HL-60/S4 treated with retinoic acid at 250 ng/mL for 4 days and 3 days (cell line): ENCODE measurements around the gene MFSD2B.
"Not testable (repeated sequence)": the region's sequence is repeated elsewhere in the genome, so short reads cannot be mapped to it uniquely, and the experiment has no call there.

Experiments used
- in situ Hi-C: fragments of 300-500 bp; cut with MboI; formaldehyde crosslinking; loops from 2 replicates; pipeline ENCODE4 v1.7.0; 2022; ENCODE audit warnings: low sequenced_read_pairs

MFSD2B gene

DNA sequence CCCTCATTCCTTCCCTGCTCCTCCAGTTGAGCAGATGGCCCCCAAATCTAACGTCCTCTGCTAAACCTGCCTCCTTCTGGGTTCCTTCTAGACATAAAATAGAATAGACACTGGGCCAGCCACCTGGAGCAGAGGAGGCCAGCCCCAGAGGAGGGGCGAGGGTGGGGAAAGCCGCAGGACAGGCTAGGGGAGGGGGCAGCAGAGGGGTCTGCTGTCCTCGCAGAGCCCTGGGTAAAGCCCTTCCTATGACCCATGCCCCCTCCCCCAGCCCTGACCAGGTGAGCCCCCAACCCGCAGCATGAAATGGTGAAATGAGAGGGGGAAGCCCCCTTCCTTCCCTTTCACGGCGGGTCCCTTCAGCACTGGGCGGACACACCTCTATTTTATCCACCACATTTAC, 7.8 kb downstream of the MFSD2B start:
- in situ Hi-C loops, result no loop called here

DNA sequence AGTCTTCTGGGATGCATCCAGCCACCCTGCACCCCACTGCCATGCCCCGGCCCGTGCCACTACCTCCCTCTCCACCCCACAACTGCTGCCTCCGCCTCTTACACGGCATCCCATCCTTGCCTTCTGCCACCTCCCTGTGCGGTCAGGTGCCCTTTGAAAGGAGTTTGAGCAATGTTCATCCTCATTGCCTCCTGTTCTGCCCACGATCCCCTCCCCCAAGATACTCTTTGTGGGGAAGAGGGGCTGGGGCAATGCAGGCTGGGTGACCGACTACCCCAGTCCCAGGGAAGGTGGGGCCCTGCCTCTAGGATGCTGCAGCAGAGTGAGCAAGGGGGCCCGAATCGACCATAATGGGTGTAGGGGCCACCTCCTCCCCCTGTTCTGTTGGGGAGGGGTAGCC, 8.4 kb downstream of the MFSD2B start:
- in situ Hi-C loops, result no loop called here

DNA sequence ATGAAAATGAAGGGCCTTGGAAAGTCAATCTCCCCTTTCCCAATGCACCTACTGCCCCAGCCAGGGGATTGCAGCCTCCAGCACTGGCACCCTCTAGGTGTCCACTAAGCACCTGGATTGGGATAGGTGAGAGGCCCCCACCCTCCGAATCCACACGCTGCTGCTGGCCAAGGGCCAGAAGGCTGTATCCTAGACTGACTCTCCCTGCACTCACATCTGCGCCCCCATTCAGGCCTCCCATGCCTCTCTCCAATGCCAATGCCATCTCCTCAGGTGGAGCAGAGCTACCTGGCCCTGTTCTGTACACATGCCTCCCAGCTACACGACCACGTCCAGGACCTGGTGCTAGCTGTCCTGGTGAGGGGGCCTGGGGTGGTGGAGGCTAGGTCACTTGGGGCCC, 9.8 kb downstream of the MFSD2B start:
- in situ Hi-C loops, result no loop called here

DNA sequence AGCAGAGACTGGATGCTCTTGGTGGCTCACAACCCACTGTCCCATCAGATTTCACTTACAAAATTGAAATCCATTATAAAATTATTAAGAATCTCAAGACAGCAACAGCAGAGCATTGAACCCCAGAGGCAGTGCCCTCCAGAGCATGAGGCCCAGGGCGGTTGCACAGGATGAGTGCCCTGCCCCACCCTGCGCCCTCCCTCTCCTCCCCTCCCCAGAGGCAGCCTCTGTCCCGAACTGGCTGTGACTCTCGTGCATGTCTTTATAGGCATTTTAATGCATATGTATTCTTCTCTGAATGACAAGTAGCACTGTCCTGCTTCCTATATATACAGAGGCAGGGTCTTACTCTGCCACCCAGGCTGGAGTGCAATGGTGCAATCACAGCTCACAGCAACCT, 10.4 kb downstream of the MFSD2B start:
- in situ Hi-C loops, result no loop called here

DNA sequence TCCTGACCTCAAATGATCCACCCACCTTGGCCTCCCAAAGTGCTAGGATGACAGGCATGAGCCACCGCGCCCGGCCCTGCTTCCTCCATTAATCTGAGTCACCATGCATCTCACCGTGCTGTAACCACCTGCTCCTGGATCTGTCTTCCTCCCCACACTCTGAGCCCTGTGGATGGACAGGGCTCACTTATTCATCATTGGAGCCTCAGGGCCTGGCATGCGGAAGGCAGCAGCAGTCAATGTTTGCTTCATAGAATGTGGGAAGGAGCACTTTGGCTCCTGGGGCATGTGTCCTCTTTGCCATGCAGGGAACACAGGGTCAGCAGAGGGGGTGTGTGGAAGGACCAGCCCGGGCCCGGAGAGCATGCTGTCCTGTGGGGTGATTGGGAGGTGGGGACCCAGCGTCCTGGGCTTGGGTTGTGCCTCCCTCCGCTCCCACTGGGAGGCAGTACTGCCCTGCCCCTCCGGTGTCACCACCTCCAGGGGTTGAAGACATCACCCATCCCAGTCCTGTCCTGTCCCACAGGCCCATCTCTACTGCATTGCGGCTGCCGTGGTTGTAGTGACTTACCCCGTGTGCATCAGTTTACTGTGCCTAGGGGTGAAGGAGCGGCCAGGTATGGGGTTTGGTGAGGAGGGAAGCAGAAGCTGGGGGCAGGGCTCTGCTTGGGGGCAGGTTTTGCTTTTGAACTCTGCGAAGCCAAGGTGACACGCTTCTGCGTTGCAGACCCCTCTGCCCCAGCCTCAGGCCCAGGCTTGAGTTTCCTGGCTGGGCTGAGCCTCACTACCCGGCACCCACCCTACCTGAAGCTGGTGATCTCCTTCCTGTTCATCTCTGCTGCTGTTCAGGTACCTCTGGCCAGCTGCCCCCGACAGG, 11.5 kb downstream of the MFSD2B start:
- in situ Hi-C loops, result no loop called here

DNA sequence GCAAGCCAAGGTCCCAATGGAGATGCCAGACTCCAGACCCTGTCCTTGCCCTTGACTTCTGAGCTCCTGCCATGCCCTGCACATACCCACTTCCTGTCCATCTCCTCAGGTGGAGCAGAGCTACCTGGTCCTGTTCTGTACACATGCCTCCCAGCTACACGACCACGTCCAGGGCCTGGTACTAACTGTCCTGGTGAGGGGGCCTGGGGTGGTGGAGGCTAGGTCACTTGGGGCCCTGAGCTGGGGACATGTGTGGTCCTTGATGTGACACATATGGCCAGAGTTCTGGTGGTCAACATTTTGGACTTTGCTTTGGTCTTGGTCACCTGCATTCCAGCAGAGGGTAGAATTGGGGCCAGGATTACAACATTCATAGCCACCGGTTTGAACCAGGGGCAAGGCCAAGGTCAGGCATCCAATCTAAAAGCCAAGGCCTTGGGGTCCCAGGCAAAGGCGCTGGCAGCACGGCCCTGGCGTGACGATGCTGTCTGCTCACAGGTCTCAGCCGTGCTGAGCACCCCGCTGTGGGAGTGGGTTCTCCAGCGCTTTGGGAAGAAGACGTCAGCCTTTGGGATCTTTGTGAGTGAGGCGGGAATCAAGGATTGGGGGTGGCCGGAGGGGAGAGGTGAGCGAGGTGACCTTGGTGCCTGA, 12.6 kb downstream of the MFSD2B start:
- in situ Hi-C loops, result no loop called here

DNA sequence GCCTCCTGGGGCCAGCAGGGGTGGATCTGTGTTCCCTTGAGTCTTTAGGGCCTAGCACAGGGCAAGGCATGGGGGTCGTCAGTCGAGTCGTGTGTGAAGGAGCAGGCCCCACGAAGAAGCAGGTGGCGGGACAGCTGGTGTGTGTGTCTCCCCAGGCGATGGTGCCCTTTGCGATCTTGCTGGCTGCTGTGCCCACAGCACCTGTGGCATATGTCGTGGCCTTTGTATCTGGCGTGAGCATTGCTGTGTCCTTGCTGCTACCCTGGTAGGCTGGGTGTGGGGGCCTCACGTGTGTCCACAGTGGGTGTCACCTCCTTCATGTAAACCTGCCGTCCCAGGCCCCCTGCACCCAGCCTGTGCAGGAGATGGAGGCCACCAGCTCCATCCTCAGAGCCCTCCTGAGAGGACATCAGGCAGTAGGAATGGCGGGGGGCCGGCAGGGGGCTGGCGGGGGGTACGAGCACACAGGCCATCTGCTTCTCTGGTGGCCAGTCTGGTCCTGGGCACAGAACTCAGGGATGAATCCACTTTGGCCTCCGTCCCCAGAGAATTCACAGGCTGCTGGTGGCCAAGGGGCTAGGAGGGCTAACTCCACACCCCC, 13.2 kb downstream of the MFSD2B start:
- in situ Hi-C loops, result no loop called here

DNA sequence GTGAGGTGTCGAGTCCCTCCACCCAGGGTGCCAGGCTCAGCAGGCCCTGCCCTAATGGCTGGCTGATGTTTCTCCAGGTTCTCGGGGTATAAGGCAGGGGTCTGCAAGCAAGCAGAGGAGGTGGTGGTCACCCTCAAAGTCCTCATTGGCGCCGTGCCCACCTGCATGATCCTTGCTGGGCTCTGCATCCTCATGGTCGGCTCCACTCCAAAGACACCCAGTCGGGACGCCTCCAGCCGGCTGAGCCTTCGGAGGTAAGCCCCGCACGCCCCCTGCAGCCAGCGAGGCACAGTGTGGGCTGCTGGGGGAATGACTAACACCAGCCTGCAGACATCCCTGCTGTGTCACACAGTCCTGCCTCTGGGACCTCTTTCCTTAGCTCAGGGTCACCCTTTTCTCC, 14.1 kb downstream of the MFSD2B start:
- in situ Hi-C loops, result no loop called here

DNA sequence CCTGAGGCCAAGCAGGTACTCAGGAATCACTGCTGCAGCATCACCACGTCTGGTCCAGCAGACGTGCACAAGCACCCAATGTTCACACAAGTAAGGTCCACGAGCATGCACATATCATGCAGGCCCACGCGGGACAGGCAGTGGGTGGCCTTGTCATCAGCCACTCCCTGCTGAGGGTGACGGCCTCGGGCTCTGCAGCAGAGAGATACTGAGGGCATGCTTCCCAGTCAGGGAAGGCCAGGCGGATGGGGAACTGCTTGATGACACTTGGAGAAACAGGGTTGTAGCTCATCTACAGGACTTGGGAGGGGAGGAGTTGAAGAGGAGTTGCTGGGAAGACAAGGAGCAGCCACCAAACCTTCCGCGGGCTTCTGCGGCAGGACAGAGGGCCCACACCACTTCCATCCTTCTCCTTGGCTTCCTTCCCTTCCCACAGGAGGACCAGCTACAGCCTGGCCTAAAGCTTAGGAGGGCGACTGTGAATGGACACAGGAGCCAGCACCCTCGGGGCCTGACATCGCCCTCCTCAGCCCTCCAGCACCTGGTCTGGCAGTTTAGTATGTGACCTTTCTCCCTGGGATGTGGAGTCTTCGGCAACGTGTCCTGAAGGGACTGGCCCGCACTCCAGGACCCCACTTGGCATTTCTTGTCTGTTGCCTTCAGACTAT, 15.2 kb downstream of the MFSD2B start:
- in situ Hi-C loops, result no loop called here

DNA sequence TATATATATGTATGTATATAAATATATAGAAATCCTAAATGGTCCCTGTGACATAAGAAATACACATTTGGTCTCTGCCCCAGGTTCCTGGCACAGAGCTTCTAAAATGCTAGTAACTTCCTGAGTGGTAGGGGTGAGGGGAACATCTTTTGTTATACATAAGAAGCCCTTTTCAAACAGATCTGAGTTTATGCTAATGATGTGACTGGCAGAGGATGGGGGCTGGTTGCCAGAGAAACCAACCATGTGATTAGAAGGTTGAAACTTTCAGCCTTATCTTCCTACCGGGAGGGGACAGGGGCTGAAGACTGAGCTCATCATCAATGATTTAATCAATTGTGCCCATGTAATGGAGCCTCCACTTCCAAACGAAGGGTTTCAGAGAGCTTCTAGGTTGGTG, 16.3 kb downstream of the MFSD2B start:
- in situ Hi-C loops, result no loop called here

DNA sequence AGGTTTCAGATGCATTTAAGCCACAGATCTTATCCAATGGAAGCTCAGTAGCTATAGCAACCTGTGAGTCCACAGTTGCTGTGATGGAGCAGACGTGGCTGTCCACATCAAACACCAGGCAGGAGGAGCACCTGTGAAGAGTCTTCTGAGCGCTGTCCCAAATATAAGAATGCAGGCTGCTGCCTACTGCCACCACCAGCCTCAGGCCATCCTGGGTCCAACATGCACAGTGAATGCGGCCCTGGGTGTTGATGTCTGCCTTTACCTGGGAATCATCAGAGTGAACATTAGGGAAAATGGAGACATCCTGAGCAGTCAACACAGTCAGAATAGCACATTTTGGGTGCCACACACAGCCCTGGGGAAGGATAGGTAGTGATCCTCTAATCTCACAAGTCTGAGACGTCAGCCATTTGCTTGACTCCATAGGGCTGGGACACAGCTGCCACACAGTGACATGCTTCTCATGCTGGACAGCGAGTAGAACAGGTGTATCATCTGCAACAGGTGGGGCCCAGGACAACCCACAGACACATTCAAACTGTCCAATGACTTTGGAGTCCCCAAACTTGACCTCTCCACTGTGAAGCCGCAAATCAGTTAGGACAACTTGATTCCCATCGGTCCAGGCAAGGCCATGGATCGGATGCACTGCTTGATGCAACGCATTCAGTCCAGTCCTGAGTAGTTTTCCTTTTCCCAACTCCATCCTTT, 29.1 kb downstream of the MFSD2B start:
- in situ Hi-C loops, result no loop called here

DNA sequence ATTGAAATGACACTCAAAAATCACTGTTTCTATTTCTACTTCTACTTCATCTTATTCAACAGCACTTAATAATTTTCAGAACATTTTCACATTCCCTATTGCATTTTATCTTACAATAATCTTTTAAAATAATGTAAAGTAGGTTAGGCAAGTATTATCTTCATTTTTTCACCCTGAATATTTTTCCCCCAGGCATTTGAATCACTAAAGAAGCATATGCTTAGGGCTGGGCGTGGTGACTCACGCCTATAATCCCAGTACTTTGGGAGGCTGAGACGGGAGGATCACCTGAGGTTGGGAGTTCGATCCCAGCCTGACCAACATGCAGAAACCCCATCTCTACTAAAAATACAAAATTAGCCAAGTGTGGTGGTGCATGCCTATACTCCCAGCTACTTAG, 30.6 kb downstream of the MFSD2B start:
- in situ Hi-C loops, result no loop called here

DNA sequence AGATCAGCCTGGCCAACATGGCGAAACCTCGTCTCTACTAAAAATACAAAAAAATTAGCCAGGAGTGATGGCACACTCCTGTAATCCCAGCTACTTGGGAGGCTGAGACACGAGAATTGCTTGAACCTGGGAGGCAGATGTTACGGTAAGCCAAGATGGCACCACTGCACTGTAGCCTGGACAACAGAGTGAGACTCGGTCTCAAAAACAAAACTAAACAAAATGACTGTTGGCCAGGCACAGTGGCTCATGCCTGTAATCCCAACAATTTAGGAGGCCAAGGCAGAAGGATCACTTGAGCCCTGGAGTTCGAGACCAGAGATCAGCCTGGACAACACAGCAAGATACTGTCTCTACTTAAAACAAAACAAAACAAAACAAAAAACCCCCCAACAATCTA, 33.2 kb downstream of the MFSD2B start:
- in situ Hi-C loops, result not testable (repeated sequence)

DNA sequence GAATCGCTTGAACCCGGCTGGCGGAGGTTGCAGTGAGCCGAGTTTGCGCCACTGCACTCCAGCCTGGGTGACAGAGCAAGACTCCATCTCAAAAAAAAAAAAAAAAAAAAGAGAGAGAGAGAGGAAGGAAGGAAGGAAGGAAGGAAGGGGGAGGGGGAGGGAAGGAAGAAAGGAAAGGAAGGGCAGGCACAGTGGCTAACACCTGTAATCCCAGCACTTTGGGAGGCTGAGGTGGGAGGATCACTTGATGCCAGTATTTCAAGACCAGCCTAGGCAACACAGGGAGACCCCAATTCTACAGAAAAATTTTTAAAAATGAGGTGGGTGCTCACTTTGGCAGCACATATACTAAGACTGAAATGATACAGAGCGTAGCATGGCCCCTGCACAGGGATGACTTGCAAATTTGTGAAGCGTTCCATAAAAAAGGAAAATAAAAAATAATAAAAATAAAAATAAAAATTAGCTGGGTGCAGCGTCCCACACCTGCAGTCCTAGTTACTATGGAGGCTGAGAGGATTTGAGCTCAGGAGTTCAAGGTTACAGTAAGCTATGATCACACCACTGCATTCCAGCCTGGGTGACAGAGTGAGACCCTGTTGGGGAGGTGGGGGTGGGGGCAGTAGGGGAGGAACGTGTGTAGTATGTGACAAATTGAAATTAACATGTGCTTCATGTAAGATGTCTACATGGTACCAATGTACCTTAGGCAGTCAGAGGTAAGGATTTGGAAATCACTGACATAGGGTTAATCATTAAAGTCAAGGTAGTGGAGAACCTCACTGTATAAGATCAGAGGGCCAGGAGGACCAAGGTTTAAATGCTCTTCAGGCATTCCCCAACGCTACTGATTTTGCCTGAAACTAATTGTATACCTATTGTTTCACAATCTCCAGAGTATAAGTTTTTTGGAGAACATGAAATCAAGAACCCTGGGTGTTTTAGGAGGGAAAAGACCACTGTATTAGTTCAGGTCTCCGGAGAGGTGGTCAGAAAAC, 35.9 kb downstream of the MFSD2B start:
- in situ Hi-C loops, result no loop called here

DNA sequence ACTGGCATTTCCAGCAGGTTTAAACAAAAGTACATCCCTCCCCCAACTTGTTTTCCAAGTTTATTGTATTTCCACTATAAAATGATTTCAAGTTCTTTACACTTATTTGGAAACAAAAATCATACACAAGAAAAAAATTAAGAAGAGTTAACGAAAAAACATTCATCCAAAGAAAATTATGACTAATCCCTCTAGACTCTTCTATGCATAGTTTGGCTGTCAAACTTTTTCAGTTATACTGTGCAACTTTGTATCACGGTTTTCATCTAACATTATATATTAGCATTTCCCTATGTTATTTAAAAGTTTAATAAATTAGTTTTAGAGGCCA, 36.7 kb downstream of the MFSD2B start:
- in situ Hi-C loops, result no loop called here

DNA sequence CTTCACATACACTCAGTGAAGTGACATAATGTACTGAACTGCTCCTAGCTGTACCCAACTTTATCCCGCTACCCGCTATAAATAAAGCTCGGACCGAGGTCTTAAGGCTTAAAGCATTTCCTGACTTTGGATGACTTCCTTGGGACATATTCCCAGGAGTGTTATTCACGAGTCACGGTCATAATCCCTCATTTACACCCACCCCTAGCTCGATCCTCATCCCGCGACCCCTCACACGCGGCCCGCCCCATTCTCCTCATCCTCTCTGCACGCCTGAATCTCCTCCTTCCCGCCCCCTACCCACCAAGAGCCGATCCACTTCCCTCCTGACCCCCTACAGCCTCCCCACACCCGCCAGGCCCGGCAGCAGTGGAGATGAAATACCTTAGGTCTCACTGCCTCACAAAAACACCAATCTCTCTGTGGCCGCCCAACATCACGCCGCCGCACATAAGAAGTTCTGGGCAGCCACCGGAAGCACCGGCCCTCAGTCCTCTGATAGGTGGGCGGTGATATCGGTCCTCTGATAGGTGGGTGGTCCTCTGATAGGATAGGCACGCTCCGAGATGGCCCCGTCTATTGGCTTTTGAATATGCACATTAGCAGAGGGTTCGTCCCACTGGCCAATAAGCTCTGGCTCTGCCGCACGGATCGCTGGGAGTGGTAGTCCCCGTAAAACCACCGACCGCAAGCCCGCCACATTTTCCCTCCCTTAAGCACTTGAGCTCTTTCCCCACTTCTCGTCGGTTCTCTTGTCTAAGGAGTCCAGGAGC, 37.2 kb downstream of the MFSD2B start, which contains the start of gene WDCP:
WDCP (minus strand) TSS at position 462 of the 773 bp plus-strand sequence. CDS start 7,897 bp downstream, outside the sequence.
- in situ Hi-C loops, result no loop called here

DNA sequence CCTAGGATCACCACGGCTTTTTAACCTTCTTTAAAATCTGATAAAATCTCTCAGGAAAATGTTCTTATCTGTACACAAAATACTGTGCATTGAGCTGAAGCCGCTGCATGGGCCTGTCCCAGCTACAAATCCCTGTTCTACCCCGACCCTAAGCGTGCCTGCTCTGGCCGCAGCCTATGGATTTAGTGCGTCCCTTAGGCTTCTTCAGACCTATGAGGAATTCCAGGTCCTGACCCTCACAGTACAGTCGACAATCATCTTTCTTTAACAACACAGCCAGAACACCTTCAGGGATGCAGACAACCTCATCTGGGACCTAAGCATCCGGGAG, 37.8 kb downstream of the MFSD2B start:
- in situ Hi-C loops, result no loop called here

DNA sequence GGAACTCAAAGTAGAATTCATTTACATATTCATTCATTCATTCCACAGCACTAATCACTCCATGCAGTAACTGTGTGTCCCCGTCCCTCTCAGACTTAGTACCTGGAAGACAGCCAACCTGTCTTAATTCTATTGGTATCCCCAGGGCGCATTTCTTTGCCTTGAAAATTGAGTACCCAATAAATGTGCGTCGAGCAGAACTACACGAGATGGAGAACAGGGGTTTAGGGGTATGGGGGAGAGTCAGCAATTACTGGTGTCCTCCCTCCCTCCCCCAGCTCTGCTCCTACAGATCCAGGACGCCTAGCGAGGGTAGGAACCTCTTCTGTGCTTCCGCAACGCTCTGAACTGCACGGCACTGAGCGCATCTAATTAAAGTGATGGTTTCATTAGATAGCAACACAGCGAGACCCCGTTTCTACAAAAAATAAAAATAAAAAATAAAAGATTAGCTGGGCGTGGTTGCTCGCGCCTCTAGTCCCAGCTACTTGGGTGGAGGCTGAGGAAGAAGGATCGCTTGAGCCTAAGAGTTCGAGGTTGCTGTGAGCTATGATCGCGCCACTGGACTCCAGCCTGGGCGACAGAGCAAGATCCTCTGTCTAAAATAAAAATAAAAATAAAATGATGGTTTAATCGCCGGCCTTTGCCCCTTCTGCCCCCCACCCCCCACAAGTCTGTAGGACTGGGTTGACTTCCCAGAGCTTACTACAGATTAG, 39.0 kb downstream of the MFSD2B start:
- in situ Hi-C loops, result no loop called here
